AG09309 (cell line): ENCODE data around the gene PDE2A.

Experiments
- DNase-seq: peaks from one replicate; pipeline ENCODE4 v3.0.0-alpha.2; 2010; ENCODE audit warnings: low read depth
- H3K4me3 ChIP-seq: 2 replicates; pipeline ENCODE4 v1.5.1; 2011; ENCODE audit warnings: mild to moderate bottlenecking, low read depth, low read length, moderate library complexity; ENCODE audit not compliant: control insufficient read depth
- TF ChIP-seq, protein P1 (sequence below): IDR thresholded peaks from 2 replicates; pipeline ENCODE4 v1.5.1; 2011; ENCODE audit warnings: mild to moderate bottlenecking, low read depth, low read length, inconsistent platforms; ENCODE audit not compliant: insufficient read depth, control insufficient read depth; ENCODE audit errors: missing control alignments

The PDE2A gene

DNA sequence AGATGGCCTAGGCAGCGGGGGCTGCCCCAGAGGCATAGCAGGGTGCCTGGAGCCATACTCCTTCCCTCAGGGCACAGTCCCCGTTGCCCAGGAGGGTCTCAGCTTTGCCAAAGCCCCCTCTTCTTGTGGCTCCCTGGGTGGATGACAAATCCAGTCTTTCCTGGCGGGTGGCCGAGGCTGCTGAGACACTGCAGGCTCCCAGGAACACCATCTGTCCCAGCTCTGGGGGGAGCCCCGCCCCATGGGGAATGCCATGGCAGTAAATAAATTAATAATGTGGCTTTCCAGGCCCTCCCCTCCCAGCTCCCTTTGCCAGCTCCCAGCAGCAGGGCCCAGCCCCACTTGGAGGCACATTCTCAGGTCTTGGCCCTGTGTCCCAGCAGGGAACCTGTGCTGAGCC, 45.0 kb downstream of the PDE2A start:
- TF ChIP-seq, protein P1, sequence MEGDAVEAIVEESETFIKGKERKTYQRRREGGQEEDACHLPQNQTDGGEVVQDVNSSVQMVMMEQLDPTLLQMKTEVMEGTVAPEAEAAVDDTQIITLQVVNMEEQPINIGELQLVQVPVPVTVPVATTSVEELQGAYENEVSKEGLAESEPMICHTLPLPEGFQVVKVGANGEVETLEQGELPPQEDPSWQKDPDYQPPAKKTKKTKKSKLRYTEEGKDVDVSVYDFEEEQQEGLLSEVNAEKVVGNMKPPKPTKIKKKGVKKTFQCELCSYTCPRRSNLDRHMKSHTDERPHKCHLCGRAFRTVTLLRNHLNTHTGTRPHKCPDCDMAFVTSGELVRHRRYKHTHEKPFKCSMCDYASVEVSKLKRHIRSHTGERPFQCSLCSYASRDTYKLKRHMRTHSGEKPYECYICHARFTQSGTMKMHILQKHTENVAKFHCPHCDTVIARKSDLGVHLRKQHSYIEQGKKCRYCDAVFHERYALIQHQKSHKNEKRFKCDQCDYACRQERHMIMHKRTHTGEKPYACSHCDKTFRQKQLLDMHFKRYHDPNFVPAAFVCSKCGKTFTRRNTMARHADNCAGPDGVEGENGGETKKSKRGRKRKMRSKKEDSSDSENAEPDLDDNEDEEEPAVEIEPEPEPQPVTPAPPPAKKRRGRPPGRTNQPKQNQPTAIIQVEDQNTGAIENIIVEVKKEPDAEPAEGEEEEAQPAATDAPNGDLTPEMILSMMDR, result no peak
- H3K4me3 ChIP-seq, result no peak overlapping the region
- no peak for DNase-seq

DNA sequence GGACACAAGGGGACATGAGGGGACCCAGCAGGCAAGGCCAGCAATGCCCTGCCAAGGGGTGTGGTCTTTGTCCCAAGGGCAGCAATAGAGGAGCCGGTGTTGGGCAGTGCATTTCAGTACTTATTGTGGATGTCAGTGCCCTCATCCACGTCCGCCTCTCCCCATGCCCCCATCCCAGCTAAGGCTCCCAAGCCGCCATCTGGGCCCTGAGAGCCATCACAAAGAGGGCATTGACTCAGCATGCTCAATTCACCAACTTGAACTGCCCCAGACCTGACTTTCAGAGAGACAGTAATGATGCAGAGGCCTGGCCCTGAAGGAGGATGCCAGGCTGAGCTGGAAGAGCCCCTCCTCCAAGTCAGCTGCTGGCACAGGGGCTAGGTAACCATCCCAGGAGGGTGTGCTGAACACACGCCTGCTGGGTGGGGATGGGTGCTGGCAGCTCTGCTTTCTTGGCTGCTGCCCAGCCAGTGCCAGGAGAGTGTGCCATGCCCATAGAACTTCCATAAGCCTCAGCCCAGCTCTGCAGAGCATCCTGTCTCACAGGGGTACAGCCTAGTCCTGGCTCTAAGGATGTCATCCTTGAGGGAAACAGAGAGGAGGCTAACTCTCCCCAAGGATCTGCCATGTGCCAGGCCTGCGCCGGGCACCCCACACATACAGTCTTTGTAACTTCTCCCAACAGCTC, 46.5 kb downstream of the PDE2A start:
- H3K4me3 ChIP-seq, result no peak overlapping the region
- TF ChIP-seq, protein P1, result no peak
- DNase-seq, result no peak

DNA sequence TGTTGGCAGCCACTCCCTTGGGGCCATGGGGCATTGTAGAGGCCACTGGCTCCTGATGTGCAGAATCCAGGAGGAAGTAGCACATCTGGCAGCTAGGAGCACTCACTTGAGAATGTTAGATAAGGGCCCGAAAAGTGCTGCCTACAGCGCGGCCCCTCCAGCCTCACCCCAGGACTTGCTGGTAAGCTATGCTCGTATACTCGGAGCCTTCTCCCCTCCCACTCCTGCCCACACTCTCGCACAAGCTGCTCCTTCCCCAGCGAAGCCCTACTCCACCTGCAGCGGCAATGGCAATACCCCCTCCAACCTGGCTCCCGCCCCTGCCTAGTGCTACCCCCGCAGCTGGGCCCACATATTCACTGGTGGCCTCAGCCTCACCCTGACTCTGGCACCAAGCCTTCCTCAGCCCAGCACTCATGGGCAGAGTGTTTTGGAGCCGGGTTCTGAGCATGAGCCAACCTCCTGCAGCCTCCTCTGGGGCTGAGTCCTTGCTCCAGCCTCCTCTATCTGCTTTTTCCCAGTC, 47.7 kb downstream of the PDE2A start:
- DNase-seq, result no peak
- TF ChIP-seq, protein P1, result no peak
- no peak overlapping the region for H3K4me3 ChIP-seq

DNA sequence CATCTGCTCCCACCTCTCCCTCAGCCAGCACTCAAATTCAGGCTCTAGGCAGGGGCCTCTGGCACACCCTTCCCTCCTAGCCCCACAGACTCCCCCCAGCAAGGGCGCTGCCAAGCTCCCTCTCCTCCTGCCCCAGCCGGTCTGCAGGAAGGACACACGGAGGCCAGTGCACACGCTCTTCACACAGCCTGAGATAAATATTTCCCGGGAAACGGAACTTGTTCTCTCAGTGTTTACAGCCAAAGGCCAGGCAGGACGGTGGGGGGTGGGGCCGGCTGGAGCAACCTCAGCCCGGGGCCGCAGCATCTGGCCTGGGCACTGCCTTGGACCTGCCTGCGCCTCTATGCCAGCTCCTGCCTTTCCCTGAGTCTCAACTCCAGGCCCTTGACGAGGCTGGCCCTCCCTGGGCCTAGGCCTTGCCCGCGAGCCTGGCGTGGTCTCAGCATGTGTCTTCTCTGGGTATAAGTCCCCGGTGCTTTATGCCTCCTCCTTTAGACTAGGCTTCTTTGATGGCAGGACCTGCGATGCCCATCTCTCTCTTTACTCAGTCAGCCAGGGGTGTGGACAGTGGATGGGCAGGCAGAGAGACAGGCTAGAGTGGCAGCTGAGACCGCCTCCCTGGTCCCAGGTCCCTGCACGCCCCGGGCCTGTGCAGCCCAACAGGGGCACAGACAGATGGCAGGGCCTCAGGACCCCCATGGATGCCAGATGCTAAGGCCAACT, 48.4 kb downstream of the PDE2A start:
- no peak for DNase-seq

DNA sequence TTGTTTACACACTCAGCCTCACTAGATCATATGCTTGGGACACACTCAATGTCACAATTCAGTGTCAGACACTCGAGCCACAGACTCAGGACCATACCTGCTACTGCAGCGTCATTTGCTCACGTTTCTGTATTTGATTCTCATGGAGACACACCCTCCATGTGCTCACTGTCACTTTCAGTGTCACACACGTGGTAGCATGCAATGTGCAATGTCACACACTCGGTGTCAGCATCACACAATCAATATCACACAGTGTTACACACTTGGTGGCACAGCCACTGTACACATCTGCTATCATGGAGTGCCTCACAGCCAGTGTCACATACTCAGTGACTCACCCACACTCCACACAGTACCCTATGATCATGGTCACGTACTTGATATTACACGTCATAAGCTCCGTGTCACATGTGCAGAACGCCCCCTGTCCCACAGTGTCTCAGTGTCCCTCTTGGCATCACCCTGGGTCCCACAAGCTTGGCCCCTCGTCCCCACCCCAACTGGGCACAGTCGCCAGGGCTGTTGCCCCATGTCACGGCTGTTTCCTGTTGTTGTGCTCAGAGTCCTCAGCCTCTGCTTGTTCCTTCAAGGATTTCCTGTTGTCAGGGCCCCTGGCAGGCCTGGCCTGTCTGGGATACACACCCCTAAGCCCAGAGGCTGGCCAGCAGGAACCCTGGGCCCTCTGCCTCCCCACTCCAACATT, 49.6 kb downstream of the PDE2A start:
- H3K4me3 ChIP-seq, result no peak overlapping the region
- TF ChIP-seq, protein P1, result no peak
- no peak for DNase-seq

More for the DNA sequence above, 48.4 kb downstream of the PDE2A start:
- no peak overlapping the region for H3K4me3 ChIP-seq
- TF ChIP-seq, protein P1, result no peak

DNA sequence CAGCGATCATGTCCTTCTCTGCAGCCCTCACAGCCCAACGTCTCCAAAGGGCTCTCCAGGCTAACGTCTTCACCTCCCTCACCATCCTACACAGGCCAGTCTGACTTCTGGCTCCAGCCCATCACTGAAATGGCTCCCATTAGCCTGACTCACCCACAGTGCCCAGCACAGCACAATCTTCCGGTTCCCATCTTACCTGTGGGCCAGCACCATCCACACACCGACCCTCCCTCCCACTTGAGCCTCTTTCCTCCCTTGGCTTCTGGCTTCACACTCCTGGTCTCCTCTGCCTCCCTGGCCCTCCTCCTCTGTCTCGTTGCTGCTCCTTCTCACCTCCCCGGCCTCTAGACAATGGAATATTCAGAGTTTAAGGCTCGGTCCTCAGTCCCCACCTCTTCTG, 51.2 kb downstream of the PDE2A start:
- DNase-seq, result no peak
- TF ChIP-seq, protein P1, result no peak
- no peak overlapping the region for H3K4me3 ChIP-seq
